Loucy (cell line): ENCODE results near the gene ZFP62.

Experiments
- CTCF ChIP-seq: fragments of 200-600 bp; sonication (generic); conservative IDR thresholded peaks from 2 replicates; pipeline ENCODE4 v1.5.1; 2014; ENCODE audit warnings: mild to moderate bottlenecking, antibody characterized with exemption, low read length
- EZH2phosphoT487 ChIP-seq: fragments of 200-600 bp; IDR thresholded peaks from 2 replicates; pipeline ENCODE4 v1.6.1; 2018; ENCODE audit warnings: antibody characterized with exemption, mild to moderate bottlenecking, moderate library complexity, borderline replicate concordance

- no peak for TF ChIP-seq CTCF
- no peak for TF ChIP-seq EZH2phosphoT487
Observed at GRCh38 chr5:180872419-180872818, 11.3 kb upstream of the ZFP62 start.
